NCI-H460 (cell line): ENCODE measurements around the gene PBX2. TPM values are rescaled to one million over a fixed set of nuclear protein-coding genes. Genes with fewer than 3 reads are reported as not detected.

Experiments used
- DNase-seq: peaks from one replicate; pipeline ENCODE4 v3.0.0-alpha.2; 2016; ENCODE audit warnings: low read depth; ENCODE audit errors: extremely low read depth
- total RNA-seq: library from RNA; depleted of rRNA; stranded (reverse); fragments of >200 nt; shearing (Covaris generic); gene quantifications from 2 replicates; pipeline ENCODE4 v1.2.3, GENCODE V29; 2014

PBX2 gene
- total RNA-seq, 1 experiment from 2014 or later, result 10.7 TPM

DNA sequence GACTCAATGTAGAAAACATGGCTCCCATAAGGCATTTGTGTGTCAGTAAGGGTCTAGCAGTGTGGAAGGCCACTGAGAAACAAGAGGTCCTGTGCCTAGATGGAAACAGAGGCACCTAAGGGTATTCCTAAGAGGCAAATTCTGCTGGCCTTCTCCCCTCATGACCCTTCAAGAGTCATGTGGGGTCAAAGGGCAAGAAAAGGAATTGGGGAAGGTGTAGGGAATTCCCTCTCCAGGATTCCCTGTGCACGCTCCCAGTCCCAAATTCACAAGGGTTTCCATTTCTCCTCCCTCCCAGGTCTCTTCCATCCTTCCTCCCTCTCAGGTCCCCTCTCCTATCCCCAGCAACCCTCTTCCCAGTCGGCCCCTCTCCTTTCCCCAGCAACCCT, 14.7 kb downstream of the PBX2 start:
- no peak for DNase-seq

DNA sequence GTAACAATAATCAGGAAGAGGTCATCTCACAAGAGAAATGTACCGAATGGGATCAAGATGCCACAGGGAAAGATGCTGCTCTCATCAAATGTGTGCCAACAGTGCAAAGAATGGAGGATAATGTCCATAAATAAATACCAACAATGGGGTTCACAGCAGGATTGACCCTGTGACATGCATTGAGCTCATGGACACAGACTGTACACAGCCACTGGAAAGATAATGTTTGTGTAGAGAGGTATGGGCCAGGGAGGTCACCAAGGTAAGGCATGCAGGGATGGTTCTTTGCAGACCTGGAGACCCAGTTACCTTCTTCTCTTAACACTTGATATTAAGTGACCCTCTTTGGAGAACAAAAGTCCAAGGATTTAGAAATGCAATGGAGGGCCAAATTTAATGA, 15.6 kb downstream of the PBX2 start:
- DNase-seq, result no peak

DNA sequence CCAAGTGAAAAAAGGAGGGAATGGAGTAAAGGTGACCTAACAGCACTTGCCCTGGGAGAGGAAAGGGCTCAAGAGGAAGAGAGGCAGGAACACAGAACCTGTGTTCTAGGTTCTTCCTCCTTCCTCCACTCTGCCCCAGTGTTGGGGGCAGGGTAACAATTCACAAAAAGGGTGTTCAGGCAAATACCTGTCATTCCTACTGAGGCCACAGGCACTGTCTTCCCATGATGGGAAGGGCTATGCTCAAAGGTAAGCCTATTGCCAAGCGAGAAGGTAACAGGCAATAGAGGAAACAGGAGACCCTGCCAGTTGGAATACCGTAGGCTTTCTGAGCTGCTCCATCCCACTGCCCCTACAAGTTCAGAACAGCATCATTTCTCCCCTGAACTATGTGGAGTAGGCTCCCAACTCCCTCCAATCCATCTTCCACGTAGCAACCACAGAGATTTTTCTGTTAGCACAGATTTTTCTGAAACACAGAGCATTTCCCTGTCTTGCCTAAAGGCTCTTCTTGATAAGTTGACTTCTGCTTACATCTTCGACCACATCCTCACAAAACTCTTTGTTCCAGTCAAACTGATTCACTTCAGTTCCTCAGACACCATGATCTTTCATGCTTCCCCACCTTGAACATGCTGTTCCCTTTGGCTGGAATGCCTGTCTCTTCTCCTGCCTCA, 16.8 kb downstream of the PBX2 start:
- no peak for DNase-seq

DNA sequence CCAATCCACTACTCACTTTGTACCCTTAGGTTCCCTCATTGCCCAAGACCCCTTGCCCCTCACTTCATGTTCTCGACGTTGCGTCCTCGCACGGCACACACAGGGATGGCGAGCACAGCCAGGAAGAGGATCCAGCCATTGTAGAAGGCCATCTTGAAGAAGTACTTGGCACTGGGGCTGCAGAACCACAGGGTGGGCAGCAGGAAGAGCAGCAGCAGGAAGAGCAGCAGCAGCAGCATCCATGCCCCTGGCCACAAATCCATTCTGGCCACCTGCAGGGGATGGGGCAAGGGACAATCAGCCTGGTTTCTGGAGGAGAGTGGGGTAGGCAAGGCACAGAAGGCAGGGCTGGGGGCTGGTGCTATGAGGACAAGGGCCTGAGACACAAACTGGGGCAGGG, 18.8 kb downstream of the PBX2 start:
- DNase-seq, result no peak

DNA sequence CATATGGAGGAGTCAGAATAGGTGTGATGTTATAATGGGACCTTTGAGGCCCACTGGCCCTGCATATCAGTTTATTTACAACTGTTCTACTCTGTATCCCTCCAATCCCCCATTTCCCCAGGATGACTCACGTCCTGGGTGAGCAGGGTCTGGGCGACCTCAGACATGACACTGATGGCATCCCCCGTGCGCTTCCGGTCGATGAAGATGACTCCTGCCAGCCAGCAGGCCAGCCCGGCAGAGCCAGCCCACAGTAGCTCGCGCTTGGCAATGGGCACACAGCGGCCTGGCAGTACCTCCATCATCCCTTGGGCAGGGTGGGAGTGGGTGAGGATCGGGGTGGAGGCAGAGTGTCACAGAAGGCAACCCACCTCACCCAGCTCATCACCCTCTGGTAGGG, 19.7 kb downstream of the PBX2 start:
- DNase-seq, result no peak

DNA sequence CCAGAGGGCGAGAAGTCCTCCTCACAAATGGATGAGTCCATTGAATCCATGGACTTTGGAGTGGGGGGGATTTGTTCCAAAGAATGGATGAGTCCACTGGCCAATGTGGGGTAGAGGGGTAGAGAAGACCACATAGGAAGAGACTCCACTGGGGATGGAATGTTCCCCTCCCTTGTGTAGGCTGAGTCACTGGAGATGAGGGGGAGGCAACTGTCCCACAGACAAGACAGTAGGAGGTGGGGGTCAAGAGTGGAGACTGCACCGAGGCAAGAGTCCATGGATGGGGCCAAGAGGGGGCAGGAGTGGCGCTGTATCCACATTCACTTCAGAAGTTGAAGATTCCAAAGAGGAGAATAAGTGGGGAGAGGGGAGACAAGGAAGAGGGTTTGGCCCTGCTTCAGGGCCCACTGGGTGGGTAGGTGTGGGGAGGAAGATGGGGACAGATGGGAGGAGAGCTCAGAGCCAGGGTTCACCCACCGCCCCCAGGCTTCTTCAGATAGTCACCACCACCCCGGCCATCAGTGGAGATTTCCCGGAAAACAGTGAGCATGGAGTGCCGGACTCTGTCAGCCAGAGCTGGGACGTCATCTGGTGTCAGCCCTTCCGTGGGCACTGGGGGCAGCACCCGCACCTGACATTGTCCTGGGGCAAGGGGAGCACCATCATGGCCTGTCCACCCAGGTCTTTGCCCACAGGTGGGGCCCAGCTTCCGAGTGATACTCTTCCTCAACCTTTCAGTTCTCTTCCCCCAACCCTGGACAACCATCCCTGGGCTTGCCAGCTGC, 21.0 kb downstream of the PBX2 start:
- DNase-seq, result no peak

DNA sequence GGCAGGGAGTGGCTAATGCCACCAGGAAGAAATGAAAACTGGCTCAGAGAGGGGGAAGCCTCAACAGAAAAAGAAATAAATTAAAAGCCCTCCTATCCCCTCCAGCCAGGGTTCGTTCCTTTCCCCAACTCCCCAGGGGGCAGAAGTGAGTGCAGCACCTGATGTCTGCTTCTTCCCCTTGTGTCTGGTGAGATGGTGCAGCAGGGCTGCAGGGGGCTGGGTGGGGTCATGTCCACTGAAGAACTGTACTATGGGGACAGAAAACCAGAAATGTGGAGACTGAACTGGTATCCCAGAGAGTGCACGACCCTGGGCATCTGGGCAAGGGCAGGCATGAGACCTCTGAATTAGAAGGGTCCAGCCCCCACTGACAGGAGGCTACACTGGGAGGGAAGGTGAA, 21.7 kb downstream of the PBX2 start:
- no peak for DNase-seq

DNA sequence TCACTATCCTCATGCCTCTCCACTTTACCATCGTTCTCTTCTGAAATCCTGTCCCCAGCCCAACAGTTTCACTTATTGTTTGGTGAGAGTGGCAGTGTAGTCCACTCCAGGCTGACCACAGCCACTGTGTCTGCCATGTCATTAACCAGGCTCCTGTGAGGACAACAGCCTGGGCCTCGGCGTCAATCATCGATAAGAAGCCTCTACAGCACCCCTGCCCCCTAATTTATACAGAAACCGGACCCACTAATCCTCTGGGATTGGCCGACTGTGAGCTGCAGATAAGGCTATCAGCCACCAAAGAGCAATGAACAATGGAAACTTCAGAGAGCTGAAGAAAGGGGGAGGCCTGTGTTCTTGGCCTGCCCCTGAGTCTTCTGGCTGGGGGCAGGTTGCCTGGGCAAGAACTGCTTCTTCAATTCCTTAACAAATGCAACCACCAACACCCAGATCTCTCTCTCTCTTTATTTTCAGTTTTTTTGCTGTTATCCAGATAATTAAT, 22.2 kb downstream of the PBX2 start:
- DNase-seq, result no peak

DNA sequence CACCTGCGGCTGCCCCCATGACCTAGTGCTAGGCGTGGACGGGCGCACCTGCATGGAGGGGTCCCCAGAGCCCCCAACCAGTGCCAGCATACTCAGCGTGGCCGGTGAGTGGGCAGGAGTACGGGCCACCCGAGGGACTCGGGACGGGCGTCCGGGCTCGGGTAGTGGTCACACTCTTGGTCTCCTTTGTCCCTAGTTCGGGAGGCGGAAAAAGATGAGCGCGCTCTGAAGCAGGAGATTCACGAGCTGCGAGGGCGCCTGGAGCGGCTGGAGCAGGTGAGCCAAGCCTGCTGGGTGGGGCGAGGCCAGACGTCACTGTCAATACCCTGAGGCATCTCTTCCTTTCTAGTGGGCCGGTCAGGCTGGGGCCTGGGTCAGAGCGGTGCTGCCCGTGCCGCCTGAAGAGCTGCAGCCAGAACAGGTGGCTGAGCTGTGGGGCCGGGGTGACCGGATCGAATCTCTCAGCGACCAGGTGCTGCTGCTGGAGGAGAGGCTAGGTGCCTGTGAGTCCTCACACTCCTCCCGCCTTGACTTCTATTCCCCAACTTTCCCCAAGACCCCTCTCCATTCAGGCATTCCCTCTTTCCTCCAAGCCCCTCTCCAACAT, 22.7 kb downstream of the PBX2 start:
- DNase-seq, result no peak

DNA sequence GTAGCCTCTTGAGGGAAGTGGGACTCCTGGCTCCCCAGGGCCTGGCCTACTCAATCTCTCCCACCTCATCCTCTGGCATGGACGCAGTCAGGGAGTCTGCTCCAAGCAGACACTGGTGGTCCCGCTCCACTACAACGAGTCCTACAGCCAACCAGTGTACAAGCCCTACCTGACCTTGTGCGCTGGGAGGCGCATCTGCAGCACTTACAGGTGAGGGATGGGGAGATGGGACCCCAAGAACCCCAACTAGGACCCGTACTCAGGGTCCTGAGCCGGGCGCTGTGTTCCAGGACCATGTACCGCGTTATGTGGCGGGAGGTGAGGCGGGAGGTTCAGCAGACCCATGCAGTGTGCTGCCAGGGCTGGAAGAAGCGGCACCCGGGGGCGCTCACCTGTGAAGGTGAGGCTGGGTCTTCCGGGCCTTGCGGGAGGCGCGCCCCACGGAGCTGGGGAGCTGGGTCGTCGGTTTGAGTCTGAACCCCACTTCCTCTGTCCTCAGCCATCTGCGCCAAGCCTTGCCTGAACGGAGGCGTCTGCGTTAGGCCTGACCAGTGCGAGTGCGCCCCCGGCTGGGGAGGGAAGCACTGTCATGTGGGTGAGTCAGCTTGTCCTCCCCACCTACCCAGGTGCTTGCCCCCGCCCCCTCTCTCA, 23.5 kb downstream of the PBX2 start:
- no peak for DNase-seq

DNA sequence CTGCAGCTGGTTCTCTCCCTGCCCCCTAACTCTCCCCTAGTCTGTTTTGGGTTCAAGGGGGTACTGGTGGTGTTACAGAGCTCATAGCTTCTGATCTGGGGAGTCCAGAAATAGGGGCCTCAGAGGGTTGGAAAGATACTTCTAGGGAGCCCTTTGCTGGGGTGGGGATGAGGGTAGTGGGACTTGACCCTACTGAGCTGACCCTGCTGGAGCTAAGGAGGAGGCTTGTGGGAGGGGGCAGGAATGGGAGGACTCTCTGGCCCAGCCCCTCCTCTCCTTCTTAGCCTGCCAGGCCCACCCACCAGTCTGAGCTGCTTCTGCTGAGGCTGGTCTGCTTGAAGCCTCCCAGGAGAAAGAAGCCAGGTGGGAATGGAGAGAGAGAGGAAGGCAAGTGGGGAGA, 25.7 kb downstream of the PBX2 start, which contains the start of gene EGFL8:
EGFL8 (plus strand) TSS at position 301 of the 400 bp plus-strand sequence. CDS start 1,571 bp downstream, outside the sequence.
- DNase-seq, result no peak

DNA sequence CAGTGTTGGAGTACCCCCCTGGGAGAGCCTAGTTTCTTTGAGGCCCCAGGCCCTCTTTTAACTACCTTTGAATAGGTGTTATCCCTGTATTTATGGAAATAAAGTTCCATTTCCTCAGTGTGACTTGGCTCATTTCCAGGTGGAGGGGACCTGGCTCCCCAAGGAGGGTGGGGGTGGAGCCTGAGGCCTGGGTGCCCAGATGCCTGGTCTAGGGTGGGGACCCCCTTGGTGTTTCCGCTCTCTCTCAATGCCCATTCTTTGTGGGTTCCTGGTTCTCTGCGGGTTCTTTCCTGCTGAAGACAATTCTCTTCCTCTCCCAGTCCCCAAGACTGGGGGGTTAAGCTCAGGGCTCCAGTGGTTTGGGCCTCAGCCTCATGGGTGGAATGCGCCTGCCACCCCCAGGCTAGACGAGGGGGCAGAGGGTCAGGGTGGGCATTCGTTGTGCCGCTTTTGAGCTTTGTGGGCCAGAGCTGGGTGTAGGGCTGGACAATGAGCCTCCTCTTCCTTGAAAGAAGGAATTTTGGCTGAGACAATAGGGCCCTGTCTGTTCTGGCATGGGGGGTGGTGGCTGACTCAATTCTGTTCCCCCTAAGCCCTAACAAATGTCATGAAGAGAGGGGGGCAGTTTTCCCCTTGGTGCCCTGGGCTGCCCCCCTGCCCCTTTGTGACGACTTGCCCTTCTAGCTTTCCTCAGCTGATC, 26.3 kb downstream of the PBX2 start:
- no peak for DNase-seq

DNA sequence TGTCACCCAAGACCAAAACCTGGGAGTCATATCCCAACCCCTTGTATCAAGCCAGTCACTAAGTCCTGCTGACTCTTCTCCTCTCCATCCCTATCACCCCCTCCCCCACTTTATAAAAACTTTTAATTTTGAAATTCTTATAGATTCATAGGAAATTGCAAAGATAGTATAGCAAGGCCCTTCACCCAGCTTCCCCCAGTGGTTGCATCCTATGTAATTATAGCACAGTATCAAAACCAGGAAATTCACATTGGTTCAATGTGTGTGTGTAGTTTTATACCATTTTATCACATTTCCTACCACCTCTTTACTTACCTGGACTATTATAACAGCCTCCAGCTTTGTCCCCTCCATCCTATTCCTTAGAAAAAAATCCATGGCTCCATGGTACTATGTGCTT, 31.9 kb downstream of the PBX2 start:
- no peak for DNase-seq

DNA sequence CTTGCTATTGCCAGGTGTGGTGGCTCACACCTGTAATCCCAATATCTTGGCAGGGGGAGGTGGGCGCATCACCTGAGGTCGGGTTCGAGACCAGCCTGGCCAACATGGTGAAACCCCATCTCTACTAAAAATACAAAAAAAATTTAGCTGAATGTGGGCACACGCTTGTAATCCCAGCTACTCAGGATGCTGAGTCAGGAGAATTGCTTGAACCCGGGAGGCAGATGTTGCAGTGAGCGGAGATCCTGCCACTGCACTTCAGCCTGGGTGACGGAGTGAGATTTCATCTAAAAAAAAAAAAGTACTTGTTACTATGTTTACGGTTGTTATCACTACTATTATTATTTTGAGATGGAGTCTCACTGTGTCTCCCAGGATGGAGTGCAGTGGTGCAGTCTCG, 33.1 kb downstream of the PBX2 start:
- no peak for DNase-seq

DNA sequence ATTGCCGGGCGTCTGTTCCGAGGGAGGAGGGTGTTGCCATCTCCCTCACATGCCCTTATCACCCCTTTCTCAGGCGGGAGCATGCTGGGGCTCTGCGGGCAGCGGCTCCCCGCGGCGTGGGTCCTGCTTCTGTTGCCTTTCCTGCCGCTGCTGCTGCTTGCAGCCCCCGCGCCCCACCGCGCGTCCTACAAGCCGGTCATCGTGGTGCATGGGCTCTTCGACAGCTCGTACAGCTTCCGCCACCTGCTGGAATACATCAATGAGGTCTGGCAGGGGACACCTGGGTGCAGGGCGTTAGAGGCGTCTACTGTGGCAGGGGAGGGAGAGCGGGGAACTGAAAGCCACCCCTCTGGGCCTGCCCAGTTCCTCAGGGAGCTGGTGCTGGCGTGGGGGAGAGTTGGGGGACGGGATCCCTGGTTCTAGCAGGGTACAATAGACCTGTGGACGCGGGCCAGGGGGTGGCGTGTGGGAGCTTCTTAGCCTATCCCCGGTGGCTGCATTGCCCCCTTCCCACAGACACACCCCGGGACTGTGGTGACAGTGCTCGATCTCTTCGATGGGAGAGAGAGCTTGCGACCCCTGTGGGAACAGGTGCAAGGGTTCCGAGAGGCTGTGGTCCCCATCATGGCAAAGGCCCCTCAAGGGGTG, 35.4 kb downstream of the PBX2 start:
- peak; percentile 56 for DNase-seq

DNA sequence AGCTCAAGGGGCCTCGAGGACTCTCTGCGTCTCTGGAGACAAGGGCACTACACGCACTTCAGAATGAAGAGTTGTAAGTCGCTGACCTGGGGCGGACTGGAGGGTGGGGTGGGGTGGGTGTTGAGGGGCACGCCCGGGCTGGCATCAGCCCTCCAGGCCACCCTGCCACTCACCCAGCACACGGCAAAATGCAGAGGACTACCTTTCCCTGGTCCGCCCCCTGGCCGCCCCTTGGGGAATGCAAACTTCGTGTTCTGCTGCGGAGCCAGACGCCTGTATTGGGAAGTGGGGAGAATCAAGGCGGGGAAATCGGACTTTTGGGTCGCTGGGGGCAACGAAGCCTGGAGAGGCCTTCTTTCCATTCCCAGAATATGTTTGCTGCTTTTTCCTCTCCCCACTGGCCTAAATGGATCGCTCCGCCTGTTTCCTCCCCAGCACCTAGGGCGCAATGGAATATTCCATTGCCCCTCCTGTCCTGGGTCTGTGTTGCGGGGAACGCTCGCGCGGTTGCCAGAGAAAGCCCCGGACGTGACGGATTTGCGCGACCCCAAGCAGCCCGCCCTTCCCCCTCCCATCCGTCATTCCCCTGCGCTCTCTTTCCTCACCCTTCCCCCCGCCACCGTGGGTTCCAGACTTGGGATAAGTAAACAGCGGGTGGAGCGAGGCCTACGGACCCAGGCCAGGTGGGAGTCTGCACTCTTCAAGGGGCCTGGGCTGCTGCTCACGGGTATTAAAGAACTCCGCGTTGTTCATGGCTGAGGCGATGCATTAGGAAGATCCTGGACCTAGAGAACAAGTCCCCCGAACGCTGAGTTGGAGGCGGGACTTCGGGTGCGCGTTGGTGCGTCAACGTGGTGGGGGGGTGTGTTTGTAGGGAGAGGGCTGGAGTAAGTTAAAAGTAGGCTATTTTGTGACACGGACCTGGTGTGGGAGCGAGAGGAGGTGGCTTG, 36.2 kb downstream of the PBX2 start, which contains the start of gene PPT2:
PPT2 (plus strand) TSS at position 578 of the 950 bp plus-strand sequence. CDS start 454 bp downstream, outside the sequence.
- peak; percentile 70 for DNase-seq

DNA sequence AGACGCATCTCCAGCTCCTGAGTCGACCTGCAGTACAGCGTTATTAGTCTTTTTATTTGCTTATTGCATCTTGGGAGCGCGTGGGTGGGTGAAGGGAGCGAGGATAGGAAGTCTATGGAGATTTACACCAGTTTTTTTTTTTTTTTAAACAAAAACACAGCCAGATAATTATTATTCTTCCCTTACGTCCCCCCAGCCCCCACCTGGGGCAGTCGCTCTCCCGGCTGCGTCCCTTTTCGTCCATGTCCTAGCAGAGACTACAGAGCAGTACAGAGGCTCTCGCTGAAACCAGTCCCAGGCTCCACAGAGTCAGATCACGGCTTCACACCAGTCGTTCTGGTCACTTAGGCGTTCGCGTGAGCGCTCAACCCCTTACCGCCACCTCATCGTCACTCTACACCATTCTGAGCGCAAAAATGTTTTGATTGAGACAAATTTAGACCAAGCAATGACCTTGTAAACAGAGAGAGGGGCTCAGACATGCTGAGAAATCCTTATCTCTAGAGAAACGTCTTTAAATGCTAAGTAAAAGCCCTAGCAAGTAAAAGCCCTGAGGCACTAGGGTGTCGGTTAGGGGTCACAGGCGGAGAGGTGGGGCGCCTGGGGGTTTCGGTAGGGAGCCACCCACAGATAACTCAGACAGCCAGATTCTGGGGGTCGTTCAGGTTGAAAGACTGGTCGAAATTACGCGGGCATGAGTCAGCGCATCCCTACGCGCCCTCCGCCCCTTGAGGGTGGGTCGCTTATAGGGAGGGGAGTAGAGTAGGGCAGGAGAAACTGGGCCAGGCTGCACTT, 37.0 kb downstream of the PBX2 start:
- peak; percentile 13 for DNase-seq
